HL-60 (cell line): Measurements from ENCODE around the gene GNRH2.

Source experiments
- CTCF ChIP-seq: IDR thresholded peaks from one replicate; pipeline ENCODE4 v1.5.1; 2011; ENCODE audit warnings: low read length, control low read depth, inconsistent platforms; ENCODE audit not compliant: insufficient read depth
- POLR2AphosphoS5 ChIP-seq: IDR thresholded peaks from 2 replicates; pipeline ENCODE4 v1.6.1; 2012; ENCODE audit warnings: low read depth

GRCh38 chr20:3037654-3038053 is 5.8 kb upstream of the GNRH2 start:
- no peak for TF ChIP-seq CTCF
- no peak for TF ChIP-seq POLR2AphosphoS5
